H9 (cell line): Measurements from ENCODE around the gene PDCD11. TPM values are rescaled to one million over a fixed set of nuclear protein-coding genes. Genes with fewer than 3 reads are reported as not detected.
"Not testable (repeated sequence)": the region's sequence is repeated elsewhere in the genome, so short reads cannot be mapped to it uniquely, and the experiment has no call there.

Experiments
- DNase-seq: peaks from one replicate; pipeline ENCODE4 v3.0.0-alpha.2; 2017
- H2AFZ ChIP-seq: one replicate; pipeline ENCODE4 v1.6.1; 2013; ENCODE audit warnings: mild to moderate bottlenecking, low read length, control low read depth, moderate library complexity
- H2AK5ac ChIP-seq: 2 replicates; pipeline ENCODE4 v1.6.1; 2013; ENCODE audit warnings: low read length, control low read depth, mixed read lengths; ENCODE audit not compliant: insufficient read length
- H2BK120ac ChIP-seq: one replicate; pipeline ENCODE4 v1.6.1; 2013; ENCODE audit warnings: low read depth, mild to moderate bottlenecking, low read length, control low read depth, inconsistent platforms; ENCODE audit not compliant: poor library complexity, severe bottlenecking
- H2BK12ac ChIP-seq: 2 replicates; pipeline ENCODE4 v1.6.1; 2013; ENCODE audit warnings: low read length, control low read depth, mixed read lengths, low read depth; ENCODE audit not compliant: insufficient read length
- H2BK15ac ChIP-seq: 2 replicates; pipeline ENCODE4 v1.6.1; 2013; ENCODE audit warnings: low read depth, low read length, control low read depth
- H2BK20ac ChIP-seq: one replicate; pipeline ENCODE4 v1.6.1; 2013; ENCODE audit warnings: low read depth, mild to moderate bottlenecking, low read length, control low read depth, inconsistent platforms; ENCODE audit not compliant: poor library complexity, severe bottlenecking
- H2BK5ac ChIP-seq: 2 replicates; pipeline ENCODE4 v1.6.1; 2013; ENCODE audit warnings: low read length, control low read depth, mixed read lengths; ENCODE audit not compliant: insufficient read length
- H3K14ac ChIP-seq: 2 replicates; pipeline ENCODE4 v1.6.1; 2013; ENCODE audit warnings: low read length, control low read depth; ENCODE audit not compliant: insufficient read depth
- H3K18ac ChIP-seq: 2 replicates; pipeline ENCODE4 v1.6.1; 2013; ENCODE audit warnings: low read depth, mild to moderate bottlenecking, mixed read lengths, low read length, control low read depth; ENCODE audit not compliant: insufficient read length
- H3K23ac ChIP-seq: 2 replicates; pipeline ENCODE4 v1.6.1; 2013; ENCODE audit warnings: low read length, control low read depth, mixed read lengths, low read depth; ENCODE audit not compliant: insufficient read length
- H3K23me2 ChIP-seq: 2 replicates; pipeline ENCODE4 v1.6.1; 2013; ENCODE audit warnings: low read depth, mild to moderate bottlenecking, mixed read lengths, low read length, control low read depth; ENCODE audit not compliant: insufficient read length, poor library complexity, severe bottlenecking
- H3K27ac ChIP-seq: 2 replicates; pipeline ENCODE4 v1.5.1; 2013; ENCODE audit warnings: low read length, control low read depth, mixed read lengths, low read depth; ENCODE audit not compliant: insufficient read length
- H3K27me3 ChIP-seq: 2 replicates; pipeline ENCODE4 v1.6.1; 2013; ENCODE audit warnings: low read length, control low read depth, inconsistent platforms; ENCODE audit not compliant: insufficient read depth
- H3K4ac ChIP-seq: 2 replicates; pipeline ENCODE4 v1.6.1; 2013; ENCODE audit warnings: low read depth, mild to moderate bottlenecking, control low read depth, inconsistent platforms, low read length, moderate library complexity
- H3K4me1 ChIP-seq: 2 replicates; pipeline ENCODE4 v1.6.1; 2013; ENCODE audit warnings: low read length, control low read depth, inconsistent platforms; ENCODE audit not compliant: insufficient read depth
- H3K4me2 ChIP-seq: 2 replicates; pipeline ENCODE4 v1.6.1; 2013; ENCODE audit warnings: low read length, control low read depth, mixed read lengths; ENCODE audit not compliant: insufficient read length, insufficient read depth
- H3K56ac ChIP-seq: 2 replicates; pipeline ENCODE4 v1.6.1; 2013; ENCODE audit warnings: low read depth, mild to moderate bottlenecking, mixed read lengths, low read length, control low read depth; ENCODE audit not compliant: insufficient read length
- H3K79me1 ChIP-seq: 2 replicates; pipeline ENCODE4 v1.6.1; 2013; ENCODE audit warnings: low read depth, mild to moderate bottlenecking, moderate library complexity, low read length, control low read depth, inconsistent platforms; ENCODE audit not compliant: insufficient read depth, poor library complexity, severe bottlenecking
- H3K79me2 ChIP-seq: 2 replicates; pipeline ENCODE4 v1.6.1; 2013; ENCODE audit warnings: low read length, control low read depth, inconsistent platforms; ENCODE audit not compliant: insufficient read depth
- H3K9ac ChIP-seq: 2 replicates; pipeline ENCODE4 v1.6.1; 2013; ENCODE audit warnings: low read length, control low read depth, mixed read lengths; ENCODE audit not compliant: insufficient read length; ENCODE audit errors: extremely low read depth
- H3K9me3 ChIP-seq: one replicate; pipeline ENCODE4 v1.6.1; 2013; ENCODE audit warnings: low read depth, low read length, inconsistent platforms; ENCODE audit not compliant: control insufficient read depth
- H3T11ph ChIP-seq: one replicate; pipeline ENCODE4 v1.6.1; 2013; ENCODE audit warnings: mild to moderate bottlenecking, low read length, control low read depth, inconsistent platforms
- H4K20me1 ChIP-seq: one replicate; pipeline ENCODE4 v1.6.1; 2013; ENCODE audit not compliant: control insufficient read depth, insufficient read length, insufficient read depth
- H4K5ac ChIP-seq: 2 replicates; pipeline ENCODE4 v1.6.1; 2013; ENCODE audit warnings: low read depth, mild to moderate bottlenecking, mixed read lengths, low read length, control low read depth; ENCODE audit not compliant: insufficient read length
- H4K8ac ChIP-seq: replicated peaks from 2 replicates; pipeline ENCODE4 v1.6.1; 2013; ENCODE audit warnings: low read length, control low read depth, mixed read lengths, low read depth; ENCODE audit not compliant: insufficient read length
- H4K91ac ChIP-seq: 2 replicates; pipeline ENCODE4 v1.6.1; 2013; ENCODE audit warnings: low read depth, mild to moderate bottlenecking, moderate library complexity, mixed read lengths, low read length, control low read depth; ENCODE audit not compliant: insufficient read length
- H3K27ac Mint-ChIP-seq, 3 experiments: 2 replicates in 2 of 3; 3 replicates in 1 of 3; pipeline ENCODE4 v1.8.0; 2020 to 2021; ENCODE audit warnings: mixed read lengths in 3 of 3, mild to moderate bottlenecking in 1 of 3, moderate library complexity in 1 of 3
- H3K27me3 Mint-ChIP-seq: 2 replicates; pipeline ENCODE4 v1.8.0; 2021; ENCODE audit warnings: low read depth, mild to moderate bottlenecking, moderate library complexity, mixed read lengths
- H3K36me3 Mint-ChIP-seq, 3 experiments: 2 replicates in 2 of 3; 3 replicates in 1 of 3; pipeline ENCODE4 v1.8.0; 2020 to 2021; ENCODE audit warnings: low read depth in 3 of 3, mixed read lengths in 3 of 3; ENCODE audit not compliant: insufficient read depth in 1 of 3
- H3K4me1 Mint-ChIP-seq, 2 experiments: 2 replicates each; pipeline ENCODE4 v1.8.0; 2020; ENCODE audit warnings: mixed read lengths in 2 of 2
- H3K4me3 Mint-ChIP-seq, 2 experiments: 2 replicates in 1 of 2; 3 replicates in 1 of 2; pipeline ENCODE4 v1.8.0; 2020 to 2021; ENCODE audit warnings: mild to moderate bottlenecking in 2 of 2, mixed read lengths in 2 of 2, moderate library complexity in 1 of 2
- H3K9me3 Mint-ChIP-seq, 2 experiments: 2 replicates in 1 of 2; 3 replicates in 1 of 2; pipeline ENCODE4 v1.8.0; 2020; ENCODE audit warnings: mild to moderate bottlenecking in 2 of 2, mixed read lengths in 2 of 2, moderate library complexity in 1 of 2
- WGBS: extraction: QIAGEN DNeasy Blood & Tissue Kit; methylation state at CpG from one replicate; pipeline ENCODE4 v1.1.7; 2013; ENCODE audit warnings: missing lambda C conversion rate, low lambda C conversion rate, mixed read lengths; ENCODE audit not compliant: insufficient read length; ENCODE audit errors: extremely low coverage; 5-methylcytosine and 5-hydroxymethylcytosine counted together
- total RNA-seq: library from RNA; stranded (reverse); gene quantifications from 2 replicates; pipeline ENCODE4 v1.2.1, GENCODE V29; 2021
- TF ChIP-seq, protein P1 (sequence below): fragments of 200-600 bp; sonication (generic); conservative IDR thresholded peaks from 3 replicates; pipeline ENCODE4 v1.8.0; 2021; ENCODE audit warnings: antibody characterized with exemption, mild to moderate bottlenecking

Gene PDCD11
- total RNA-seq, 1 experiment from 2014 or later, result 99.5 TPM

DNA sequence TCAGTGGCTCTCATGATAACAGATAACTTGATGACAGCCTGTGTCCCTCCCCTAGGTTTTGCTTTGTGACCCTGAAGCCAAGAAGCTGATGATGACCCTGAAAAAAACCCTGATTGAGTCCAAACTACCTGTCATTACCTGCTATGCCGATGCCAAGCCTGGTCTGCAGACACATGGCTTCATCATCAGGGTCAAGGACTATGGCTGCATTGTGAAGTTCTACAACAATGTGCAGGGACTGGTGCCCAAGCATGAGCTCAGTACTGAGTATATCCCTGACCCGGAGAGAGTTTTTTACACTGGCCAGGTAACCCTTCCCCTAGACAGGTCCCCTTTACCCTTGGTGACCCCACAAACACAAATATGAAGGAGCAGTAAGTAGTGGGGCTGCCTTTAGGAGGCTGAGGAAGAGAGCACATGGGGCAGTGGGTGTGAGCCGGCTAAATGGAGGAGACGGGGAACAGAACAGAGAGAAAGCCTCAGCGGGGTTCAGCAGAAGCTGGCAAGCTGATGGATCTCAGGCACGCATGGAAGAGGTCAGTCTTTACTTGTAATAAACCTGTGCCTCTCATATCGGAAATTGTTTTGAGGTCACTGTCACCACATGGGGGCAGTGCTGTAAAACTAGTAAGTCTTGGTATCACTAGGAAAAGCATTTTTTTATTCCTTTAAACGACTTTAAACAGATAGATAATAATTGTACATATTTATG is 20.2 kb downstream of the PDCD11 start:
- Histone ChIP-seq H3K23ac (no peak overlapping the region), H3K14ac (no peak overlapping the region), H2AK5ac (no peak overlapping the region), H4K91ac (no peak overlapping the region), H2BK120ac (no peak overlapping the region), H3K4me2 (no peak overlapping the region), H3T11ph (no peak overlapping the region), H3K4ac (no peak overlapping the region), H3K79me1 (no peaks in the 10 kb centered on the region), H3K9ac (no peak overlapping the region), H3K56ac (no peak overlapping the region), H3K27ac (no peak overlapping the region), H2BK15ac (no peak overlapping the region), H4K5ac (no peak overlapping the region), H2BK12ac (no peak overlapping the region), H2BK5ac (no peak overlapping the region), H3K18ac (no peak overlapping the region), H3K23me2 (no peaks in the 10 kb centered on the region), H3K4me1 (no peaks in the 10 kb centered on the region), H3K9me3 (no peaks in the 10 kb centered on the region), H3K79me2 (no peaks in the 10 kb centered on the region), H4K20me1 (no peaks in the 10 kb centered on the region), H2AFZ (no peak overlapping the region), H2BK20ac (no peak overlapping the region), H3K27me3 (no peaks in the 10 kb centered on the region), H4K8ac (no peak overlapping the region)
- no peak overlapping the region for H3K4me3 Mint-ChIP-seq
- WGBS, result no CpG with 5 or more reads among the region's 8 CpGs
- H3K27ac Mint-ChIP-seq, result 0 out of 7 replicates have a peak overlapping the region, but pooled peaks of 1 of the 3 experiments have one; percentile 16
- peaks cover 48 to 97% (median 83%) of the 10 kb centered on the region in 3 experiments for H3K36me3 Mint-ChIP-seq
- H3K9me3 Mint-ChIP-seq, result no peaks in the 10 kb centered on the region
- DNase-seq, result no peak
- no peaks in the 10 kb centered on the region for H3K4me1 Mint-ChIP-seq
- TF ChIP-seq, protein P1, sequence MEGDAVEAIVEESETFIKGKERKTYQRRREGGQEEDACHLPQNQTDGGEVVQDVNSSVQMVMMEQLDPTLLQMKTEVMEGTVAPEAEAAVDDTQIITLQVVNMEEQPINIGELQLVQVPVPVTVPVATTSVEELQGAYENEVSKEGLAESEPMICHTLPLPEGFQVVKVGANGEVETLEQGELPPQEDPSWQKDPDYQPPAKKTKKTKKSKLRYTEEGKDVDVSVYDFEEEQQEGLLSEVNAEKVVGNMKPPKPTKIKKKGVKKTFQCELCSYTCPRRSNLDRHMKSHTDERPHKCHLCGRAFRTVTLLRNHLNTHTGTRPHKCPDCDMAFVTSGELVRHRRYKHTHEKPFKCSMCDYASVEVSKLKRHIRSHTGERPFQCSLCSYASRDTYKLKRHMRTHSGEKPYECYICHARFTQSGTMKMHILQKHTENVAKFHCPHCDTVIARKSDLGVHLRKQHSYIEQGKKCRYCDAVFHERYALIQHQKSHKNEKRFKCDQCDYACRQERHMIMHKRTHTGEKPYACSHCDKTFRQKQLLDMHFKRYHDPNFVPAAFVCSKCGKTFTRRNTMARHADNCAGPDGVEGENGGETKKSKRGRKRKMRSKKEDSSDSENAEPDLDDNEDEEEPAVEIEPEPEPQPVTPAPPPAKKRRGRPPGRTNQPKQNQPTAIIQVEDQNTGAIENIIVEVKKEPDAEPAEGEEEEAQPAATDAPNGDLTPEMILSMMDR, result peak; percentile 67
- H3K27me3 Mint-ChIP-seq, result no peaks in the 10 kb centered on the region

DNA sequence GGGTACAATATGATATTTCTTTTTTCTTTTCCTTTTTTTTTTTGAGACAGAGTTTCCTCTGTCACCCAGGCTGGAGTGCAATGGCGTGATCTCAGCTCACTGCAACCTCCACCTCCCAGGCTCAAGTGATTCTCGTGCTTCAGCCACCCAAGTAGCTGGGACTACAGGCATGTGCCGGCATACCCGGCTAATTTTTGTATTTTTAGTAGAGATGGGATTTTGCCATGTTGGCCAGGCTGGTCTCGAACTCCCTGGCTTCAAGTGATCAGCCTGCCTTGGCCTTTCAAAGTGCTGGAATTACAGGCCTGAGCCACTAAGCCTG is 20.7 kb downstream of the PDCD11 start:
- not testable (repeated sequence) for H2AK5ac ChIP-seq, H3K56ac ChIP-seq, H3K27me3 ChIP-seq, H3K4me3 Mint-ChIP-seq, H4K20me1 ChIP-seq, H3K18ac ChIP-seq, H3K27ac Mint-ChIP-seq, H3K23me2 ChIP-seq, H3K4me1 ChIP-seq, DNase-seq, H3K14ac ChIP-seq, H3K9ac ChIP-seq, H2BK15ac ChIP-seq, H3K4me2 ChIP-seq, H3K27ac ChIP-seq, H3K4me1 Mint-ChIP-seq, H2BK5ac ChIP-seq, H2AFZ ChIP-seq, H2BK20ac ChIP-seq, H3K9me3 Mint-ChIP-seq, H2BK12ac ChIP-seq, H3K79me1 ChIP-seq, H4K91ac ChIP-seq, H4K5ac ChIP-seq, H3K4ac ChIP-seq, H3K27me3 Mint-ChIP-seq, H3T11ph ChIP-seq, H4K8ac ChIP-seq, H3K9me3 ChIP-seq, H3K79me2 ChIP-seq, H3K23ac ChIP-seq, H2BK120ac ChIP-seq
- no CpG with 5 or more reads among the region's 5 CpGs for WGBS
- H3K36me3 Mint-ChIP-seq, result peaks cover 48 to 95% (median 83%) of the 10 kb centered on the region in 3 experiments
